GM19372 (cell line): ENCODE results near the gene DDX1.
"Not testable (repeated sequence)": the region's sequence is repeated elsewhere in the genome, so short reads cannot be mapped to it uniquely, and the experiment has no call there.

Experiments used
- ATAC-seq: cut with Tn5 transposase; IDR thresholded peaks from one replicate; pipeline ENCODE4 v1.9.1; 2021; ENCODE audit warnings: mild to moderate bottlenecking, low read depth, moderate library complexity; ENCODE audit not compliant: unreplicated experiment

DDX1 gene

GRCh38 chr2:15671842-15672815 is 80.5 kb downstream of the DDX1 start:
- ATAC-seq = no peak

- no peak for ATAC-seq
Measured at GRCh38 chr2:15672961-15673918, 81.6 kb downstream of the DDX1 start.

- ATAC-seq = no peak
Measured at GRCh38 chr2:15673919-15674636, 82.4 kb downstream of the DDX1 start.

- ATAC-seq = no peak
Measured at GRCh38 chr2:15674637-15675455, 83.2 kb downstream of the DDX1 start.

- ATAC-seq = no peak
Measured at GRCh38 chr2:15675456-15676195, 84.0 kb downstream of the DDX1 start.

GRCh38 chr2:15677141-15677843 is 85.6 kb downstream of the DDX1 start:
- ATAC-seq = no peak

- no peak for ATAC-seq
Measured at GRCh38 chr2:15678346-15678745, 86.7 kb downstream of the DDX1 start.

GRCh38 chr2:15678909-15679308 is 87.2 kb downstream of the DDX1 start:
- ATAC-seq = no peak

- no peak for ATAC-seq
Measured at GRCh38 chr2:15679386-15679924, 87.8 kb downstream of the DDX1 start.

GRCh38 chr2:15680132-15680531 is 88.5 kb downstream of the DDX1 start:
- ATAC-seq = not testable (repeated sequence)
